ENCODE results near the gene ADAD2.
"Not testable (repeated sequence)": the region's sequence is repeated elsewhere in the genome, so short reads cannot be mapped to it uniquely, and the experiment has no call there.

DNA sequence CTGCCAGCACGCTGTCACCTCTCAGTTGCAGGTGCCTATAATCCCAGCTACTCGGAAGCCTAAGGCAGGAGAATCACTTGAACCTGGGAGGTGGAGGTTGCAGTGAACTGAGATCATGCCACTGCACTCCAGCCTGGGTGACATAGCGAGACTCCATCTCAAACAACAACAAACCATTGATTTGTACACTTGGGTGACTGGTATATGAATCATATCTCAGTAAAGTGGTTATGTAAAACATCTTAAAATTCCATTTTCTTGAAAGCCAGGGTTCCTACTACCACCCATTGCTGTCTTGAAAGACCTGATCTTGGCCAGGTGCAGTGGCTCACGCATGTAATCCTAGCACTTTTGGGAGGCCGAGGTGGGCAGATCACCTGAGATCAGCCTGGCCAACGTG is 14.2 kb downstream of the ADAD2 start:
- TF ChIP-seq CTCF, POLR2A (IDR thresholded peaks at IDR 0.05): not testable (repeated sequence)

All from heart left ventricle (tissue), 13 donors.